GM19351 (cell line): ENCODE results near the gene SLC25A25.

Experiments
- ATAC-seq: cut with Tn5 transposase; IDR thresholded peaks from one replicate; pipeline ENCODE4 v1.9.1; 2021; ENCODE audit warnings: mild to moderate bottlenecking, moderate library complexity; ENCODE audit not compliant: unreplicated experiment

Gene SLC25A25

DNA sequence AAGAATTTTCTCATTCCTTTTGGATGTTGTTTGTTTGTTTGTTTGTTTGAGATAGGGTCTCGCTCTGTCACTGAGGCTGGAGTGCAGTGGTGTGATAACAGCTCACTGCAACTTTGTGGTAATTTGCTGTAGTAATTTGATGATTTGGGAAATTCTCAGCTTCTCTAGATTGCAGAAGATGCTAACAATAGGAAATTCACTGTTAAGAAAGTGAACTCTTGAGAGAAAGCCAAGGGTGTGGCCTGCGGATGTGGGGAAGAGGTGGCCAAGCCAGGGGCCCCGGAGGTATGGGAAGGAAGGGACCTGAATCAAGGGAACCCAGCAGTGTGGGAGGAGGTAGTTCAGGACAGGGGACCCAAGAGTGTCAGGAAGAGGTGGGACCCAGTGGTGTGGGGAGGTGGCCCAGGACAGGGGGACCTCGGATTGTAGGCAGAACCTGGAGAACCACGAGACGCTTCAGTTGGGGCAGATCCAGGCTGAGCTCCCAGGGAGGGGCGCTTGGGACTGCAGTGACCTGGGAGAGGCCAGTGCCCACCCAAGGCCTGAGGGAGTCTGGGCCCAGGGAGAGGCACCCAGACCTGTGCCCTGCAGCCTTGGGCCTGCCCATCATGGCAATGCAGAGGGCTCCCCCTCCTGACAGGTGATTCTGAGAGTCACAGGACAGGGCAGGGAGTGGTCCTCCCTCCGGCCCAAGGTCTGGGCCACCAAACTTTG lies 75.7 kb downstream of the SLC25A25 start:
- no peak for ATAC-seq

DNA sequence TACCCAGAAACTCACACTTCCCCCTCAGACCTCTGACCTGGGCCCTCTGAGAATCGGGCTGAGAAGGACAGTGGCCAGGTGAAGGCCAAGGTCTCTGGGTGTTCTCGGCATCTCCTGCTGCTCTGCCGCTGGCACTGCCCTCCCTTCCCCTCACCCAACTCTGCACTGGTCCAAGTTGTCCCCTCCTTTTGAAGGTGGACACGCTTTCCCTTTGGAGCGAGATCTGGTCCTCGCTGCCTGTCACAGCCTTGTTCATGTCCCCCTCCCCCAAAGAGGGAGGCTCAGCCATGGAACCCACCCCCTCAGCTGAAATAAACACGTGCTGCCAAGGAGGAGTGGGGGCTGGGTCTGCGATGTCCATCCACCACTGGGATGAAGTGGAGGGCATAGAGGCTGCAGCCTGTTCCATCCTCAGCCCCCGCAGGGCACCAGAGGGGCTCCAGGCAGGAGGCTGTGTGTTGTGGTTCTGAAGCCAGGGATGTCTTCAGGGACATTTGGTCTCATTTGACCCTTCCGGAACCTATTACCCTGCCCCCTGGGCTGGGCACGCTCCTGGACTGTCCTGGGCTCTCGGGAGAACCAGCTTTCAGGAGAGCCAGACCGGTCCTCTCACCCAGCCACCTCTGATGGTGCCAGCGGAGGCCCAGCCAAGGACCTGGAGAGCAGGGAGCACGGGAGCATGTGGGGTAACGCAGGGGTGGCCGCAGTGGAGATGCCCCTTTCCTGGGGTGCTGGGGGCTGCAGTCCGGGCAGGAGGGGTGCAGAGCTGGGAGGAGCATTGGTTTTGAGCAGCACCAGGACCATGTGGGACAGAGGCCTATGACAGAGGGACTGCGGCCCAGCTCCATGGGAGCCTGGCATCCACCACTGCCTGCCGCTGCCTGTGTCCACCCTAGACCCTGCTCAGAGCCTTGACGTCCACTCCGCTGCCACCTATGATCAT lies 76.5 kb downstream of the SLC25A25 start:
- no peak for ATAC-seq

GRCh38 chr9:128145536-128145935 lies 77.5 kb downstream of the SLC25A25 start:
- ATAC-seq, result no peak

DNA sequence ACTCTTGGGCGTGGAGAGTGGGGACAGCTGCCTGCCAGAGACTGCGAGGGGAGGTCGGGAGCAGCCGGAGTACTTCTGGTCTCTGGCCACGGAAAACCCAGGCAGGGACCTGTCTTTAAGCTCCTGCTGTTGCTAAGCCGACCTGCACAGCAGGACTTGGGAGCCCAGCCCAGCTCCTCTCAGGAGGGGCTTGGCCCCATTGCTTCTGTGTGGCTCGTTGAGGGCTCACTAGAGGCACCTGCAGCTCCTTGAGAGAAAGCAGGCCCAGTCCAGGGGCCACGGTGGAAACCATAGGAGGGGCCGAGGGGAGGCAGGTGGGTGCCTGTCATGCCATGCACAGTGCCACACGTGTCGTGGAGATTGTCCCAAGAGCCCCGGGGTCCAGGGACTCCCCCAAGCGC lies 77.9 kb downstream of the SLC25A25 start:
- no peak for ATAC-seq

DNA sequence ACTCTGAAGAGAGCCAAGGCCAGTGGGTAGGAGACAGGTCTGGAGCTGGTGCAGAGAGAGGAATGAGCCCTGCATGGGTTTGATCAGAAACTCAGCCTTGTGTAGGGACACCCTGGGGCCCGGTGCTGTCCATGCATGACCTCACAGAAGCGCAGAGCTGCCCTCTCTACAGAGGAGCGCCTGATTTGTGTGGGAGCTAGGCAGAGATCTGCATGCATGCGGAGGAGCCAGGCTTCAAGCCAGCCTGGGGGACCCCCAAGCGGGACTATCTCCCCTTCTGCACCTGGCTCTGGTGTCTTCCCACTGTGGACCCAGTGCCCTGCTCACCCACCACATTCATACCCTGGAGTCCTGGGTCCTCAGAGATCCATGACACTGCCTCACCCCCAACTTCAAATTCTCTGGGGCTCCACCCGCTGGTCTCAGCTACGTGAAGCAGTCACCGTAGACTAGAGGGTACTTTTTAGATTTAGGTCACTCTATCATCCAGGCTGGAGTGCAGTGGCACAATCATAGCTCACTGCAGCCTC lies 78.6 kb downstream of the SLC25A25 start:
- ATAC-seq, result no peak

- ATAC-seq, result no peak
Observed at GRCh38 chr9:128148509-128149000, 80.5 kb downstream of the SLC25A25 start.

DNA sequence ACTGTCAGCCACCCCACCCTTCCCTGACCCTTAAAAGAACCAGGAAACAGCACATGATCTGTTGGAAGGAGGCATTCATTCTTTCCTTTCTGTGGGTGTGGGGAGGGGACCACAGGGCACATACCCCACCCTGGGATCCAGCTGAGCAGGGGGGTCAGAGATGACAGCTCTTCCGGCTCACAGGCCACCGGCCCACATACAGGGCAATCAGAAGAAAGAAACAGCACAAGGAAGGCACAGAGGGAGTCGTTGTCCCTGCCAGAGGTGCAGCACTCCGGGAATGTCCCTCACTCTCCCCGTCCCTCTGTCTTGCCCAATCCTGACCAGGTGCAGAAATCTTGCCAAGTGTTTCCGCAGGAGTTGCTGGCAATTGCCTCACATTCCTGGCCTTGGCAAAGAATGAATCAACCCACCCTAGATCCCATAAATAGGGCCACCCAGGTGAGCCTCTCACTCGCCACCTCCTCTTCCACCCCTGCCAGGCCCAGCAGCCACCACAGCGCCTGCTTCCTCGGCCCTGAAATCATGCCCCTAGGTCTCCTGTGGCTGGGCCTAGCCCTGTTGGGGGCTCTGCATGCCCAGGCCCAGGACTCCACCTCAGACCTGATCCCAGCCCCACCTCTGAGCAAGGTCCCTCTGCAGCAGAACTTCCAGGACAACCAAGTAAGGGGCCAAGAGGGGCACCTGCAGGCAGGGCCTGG lies 81.1 kb downstream of the SLC25A25 start, which contains the start of gene LCN2:
Gene LCN2, plus strand, starts transcription at position 453 of the 701 bp plus-strand sequence. Its CDS starts 73 bp downstream, at position 526.
- no peak for ATAC-seq

DNA sequence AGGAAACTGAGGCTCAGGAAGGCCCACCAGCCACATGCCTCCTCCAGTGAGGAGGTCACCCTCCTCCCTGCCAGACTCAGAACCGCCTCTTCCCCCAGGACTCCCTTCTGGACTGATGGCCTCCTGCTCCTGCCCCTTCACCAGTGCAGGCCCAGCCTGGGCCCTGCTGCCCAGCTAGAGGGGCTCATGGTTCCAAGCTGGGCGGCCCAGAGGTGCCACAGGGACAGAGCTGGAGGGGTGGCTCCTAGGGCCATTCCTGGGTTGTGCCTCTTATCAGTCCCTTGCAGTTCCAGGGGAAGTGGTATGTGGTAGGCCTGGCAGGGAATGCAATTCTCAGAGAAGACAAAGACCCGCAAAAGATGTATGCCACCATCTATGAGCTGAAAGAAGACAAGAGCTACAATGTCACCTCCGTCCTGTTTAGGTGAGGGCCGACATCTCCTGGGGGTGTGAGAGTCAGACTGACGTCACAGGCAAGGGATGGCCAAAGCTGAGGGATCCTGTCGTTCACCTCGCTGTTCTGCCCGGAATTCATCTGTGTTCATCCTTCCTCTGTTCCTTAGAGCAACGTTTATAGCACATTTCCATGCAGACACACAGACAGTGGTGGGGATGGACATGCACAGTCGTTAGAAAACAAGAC lies 82.0 kb downstream of the SLC25A25 start:
- no peak for ATAC-seq

DNA sequence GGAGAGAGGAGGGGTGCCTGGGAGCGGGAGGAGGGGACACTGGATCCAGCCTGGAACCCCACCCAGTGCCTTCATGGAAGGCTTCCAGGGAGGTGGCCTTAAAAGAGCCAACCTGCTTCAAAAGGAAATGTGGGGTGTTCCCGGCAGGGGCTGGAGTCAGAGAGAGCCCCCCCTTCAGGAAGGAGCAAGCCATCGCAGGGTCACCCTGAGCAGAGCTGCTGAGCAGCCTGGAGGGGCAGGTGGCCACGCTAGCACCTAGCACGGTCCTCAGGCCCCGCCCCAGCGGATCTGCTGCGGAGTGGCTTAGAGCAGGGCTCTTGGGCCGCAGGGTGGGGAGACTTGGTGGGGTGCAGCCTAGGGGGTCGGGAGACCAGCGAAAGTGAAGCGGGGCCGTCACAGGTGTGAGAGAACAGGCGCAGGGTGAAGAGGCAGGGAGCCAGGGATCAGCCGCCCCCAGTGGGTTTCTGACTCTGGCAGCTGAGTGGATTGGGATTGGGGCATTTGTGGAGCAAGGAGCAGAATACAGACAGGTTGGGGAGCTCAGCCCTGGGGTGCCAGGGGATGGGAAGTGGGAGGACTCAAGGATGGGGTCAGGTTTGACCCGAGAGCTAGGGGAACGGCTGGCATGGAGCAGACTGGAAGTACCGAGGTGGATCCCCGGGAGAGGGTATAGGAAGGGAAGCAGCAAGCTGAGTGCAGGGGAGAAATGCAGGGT lies 82.7 kb downstream of the SLC25A25 start:
- no peak for ATAC-seq

DNA sequence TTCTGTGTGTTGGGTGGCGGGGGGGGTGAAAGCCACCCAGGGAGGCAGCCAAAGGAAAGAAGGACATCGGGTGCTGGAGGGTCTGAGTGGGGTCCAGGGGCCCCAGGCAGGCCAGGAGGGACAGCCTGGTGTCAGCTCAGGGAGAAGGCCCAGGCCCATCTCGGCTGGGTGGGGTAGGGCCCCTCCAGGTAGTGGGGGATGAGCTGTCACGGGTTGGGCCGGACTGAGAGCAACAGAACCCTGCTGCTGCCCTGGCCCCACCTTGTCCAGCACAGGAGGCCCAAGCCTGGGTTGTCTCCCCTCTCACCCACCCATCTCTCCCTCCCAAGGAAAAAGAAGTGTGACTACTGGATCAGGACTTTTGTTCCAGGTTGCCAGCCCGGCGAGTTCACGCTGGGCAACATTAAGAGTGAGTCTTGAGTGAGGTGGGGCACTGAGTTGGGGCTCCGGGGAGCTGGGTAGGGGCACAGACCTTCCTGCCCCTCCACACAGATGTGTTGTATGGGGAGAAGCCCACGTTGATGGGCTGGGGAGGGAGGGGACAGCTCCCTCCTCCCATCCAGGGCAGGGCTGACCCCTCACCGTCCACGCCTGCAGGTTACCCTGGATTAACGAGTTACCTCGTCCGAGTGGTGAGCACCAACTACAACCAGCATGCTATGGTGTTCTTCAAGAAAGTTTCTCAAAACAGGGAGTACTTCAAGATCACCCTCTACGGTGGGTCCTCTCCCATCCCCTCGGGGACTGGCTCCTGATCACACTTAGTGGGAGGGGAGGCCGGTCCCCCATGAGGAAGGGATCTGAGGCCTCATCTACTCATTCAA lies 83.5 kb downstream of the SLC25A25 start:
- no peak for ATAC-seq

DNA sequence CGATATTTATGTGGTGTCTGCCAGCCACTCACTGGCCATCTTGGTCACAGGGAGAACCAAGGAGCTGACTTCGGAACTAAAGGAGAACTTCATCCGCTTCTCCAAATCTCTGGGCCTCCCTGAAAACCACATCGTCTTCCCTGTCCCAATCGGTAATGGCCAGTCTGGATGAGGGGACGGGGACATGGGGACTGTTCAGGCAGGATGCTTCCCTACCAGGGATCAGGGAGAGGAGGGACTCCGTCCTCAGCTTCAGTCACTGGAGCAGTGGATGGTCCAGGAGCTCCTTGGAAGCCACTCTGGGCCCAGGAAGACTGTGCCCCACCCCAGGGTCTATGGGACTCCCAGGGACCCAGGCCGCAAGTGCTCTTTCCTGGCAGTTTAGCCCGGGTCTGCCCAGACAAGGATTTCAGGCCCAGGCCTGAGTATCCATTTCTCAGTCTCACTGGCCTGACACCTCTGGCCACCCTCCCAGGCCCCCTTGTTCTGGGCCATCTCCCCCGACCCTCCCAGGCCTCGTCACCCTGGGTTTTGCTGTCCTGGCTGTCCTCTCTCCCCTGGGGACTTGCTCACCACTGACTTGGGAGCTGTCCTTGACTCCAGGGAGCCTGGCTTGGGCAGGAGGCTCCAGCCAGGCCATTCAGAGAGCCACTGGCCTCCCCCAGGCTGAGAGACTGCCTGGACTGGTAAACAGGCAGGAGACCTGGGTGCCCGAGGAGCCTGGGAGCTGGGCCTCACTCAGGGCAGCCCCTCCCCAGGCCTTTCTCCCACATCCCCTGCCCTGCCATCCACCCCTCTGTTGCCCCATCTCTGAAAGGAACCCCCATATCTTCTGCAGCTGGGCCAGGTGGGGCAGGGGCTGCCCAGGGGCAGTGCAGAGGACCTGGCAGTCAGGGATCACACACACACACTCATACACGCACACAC lies 84.4 kb downstream of the SLC25A25 start:
- ATAC-seq, result no peak

- no peak for ATAC-seq
Observed at GRCh38 chr9:128153060-128153946, 85.3 kb downstream of the SLC25A25 start.

DNA sequence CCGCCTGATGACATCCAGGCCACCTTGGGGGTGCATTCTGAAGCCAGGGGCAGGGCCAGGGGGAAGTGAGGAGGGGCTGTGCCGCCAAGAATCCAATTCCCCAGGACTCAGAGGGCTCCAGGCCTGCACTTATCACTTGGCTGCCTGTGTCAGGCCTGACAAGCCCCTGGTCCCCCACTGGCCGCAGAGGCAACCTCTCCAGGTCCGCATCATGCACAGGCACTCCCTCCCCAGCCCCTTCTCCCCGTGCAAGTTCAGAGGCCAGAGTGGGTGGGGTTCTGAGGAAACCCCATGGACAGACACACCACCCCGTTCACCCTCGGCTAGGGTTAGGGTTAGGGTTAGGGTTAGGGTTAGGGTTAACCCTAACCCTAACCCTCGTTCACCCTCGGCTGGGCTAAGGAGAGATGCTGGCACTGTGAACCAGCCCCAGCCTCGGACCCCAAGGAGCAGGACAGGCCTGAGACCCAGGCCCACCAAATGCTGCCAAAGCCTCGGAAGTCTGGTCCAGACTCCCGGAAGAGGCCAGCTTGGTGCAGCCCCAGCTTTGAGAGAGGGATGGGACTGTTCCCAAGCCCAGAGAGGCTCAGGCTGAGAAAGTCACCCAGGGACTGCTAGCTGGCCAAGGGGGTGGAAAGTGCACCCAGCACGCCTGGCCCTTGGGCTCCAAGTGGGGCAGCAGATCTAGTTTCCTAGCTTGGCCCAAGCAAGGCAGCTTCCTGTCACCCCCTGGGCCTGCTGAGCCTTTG lies 86.1 kb downstream of the SLC25A25 start:
- no peak for ATAC-seq

- ATAC-seq, result no peak
Observed at GRCh38 chr9:128155736-128156500, 87.9 kb downstream of the SLC25A25 start.
